Keratinocyte (primary cell): Measurements from ENCODE around the gene CHI3L2.

ENCODE experiments used
- EZH2 ChIP-seq: IDR thresholded peaks from one replicate; pipeline ENCODE4 v1.6.1; 2012; ENCODE audit warnings: inconsistent platforms, mild to moderate bottlenecking, low read length, moderate library complexity
- TF ChIP-seq, protein P1 (sequence below), 3 experiments: IDR thresholded peaks in 1 of 3; conservative IDR thresholded peaks in 1 of 3; optimal IDR thresholded peaks in 1 of 3; 2 replicates in 2 of 3; 3 replicates in 1 of 3; pipeline versions ENCODE3 to v1.5.1; 2011; ENCODE audit warnings: low read length in 3 of 3, mild to moderate bottlenecking in 3 of 3, moderate library complexity in 2 of 3, control low read depth in 1 of 3, inconsistent platforms in 1 of 3; ENCODE audit not compliant: insufficient read depth in 2 of 3; ENCODE audit errors: extremely low read depth in 1 of 3

DNA sequence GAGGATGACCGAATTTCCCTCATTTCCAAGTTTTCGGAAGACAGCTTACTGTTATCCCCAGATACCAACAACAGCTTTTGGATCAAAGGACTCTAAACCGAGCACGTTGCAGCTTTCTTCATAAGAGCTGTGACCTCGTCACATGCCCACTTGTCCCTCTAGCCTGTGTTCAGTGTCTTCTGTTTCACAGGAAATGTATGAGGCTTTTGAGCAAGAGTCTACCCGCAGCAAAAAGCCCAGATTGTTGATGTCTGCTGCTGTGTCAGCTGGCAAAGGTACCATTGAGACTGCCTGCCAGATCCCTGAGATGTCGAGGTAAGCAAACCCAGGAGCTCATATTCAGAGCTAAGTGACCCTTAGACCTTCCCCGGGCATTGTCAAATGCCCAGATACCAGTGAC is 24.1 kb downstream of the CHI3L2 start:
- TF ChIP-seq EZH2: no peak
- TF ChIP-seq, protein P1, sequence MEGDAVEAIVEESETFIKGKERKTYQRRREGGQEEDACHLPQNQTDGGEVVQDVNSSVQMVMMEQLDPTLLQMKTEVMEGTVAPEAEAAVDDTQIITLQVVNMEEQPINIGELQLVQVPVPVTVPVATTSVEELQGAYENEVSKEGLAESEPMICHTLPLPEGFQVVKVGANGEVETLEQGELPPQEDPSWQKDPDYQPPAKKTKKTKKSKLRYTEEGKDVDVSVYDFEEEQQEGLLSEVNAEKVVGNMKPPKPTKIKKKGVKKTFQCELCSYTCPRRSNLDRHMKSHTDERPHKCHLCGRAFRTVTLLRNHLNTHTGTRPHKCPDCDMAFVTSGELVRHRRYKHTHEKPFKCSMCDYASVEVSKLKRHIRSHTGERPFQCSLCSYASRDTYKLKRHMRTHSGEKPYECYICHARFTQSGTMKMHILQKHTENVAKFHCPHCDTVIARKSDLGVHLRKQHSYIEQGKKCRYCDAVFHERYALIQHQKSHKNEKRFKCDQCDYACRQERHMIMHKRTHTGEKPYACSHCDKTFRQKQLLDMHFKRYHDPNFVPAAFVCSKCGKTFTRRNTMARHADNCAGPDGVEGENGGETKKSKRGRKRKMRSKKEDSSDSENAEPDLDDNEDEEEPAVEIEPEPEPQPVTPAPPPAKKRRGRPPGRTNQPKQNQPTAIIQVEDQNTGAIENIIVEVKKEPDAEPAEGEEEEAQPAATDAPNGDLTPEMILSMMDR (optimal IDR thresholded peaks at IDR 0.05 in 1 of 3, IDR thresholded peaks at IDR 0.05 in 1 of 3, conservative IDR thresholded peaks at IDR 0.05 in 1 of 3; ENCODE audit: extremely low read depth in 1 of 3, insufficient read depth in 2 of 3, low read length in 3 of 3): no peak
